ENCODE measurements around the gene LHPP.
"Not testable (repeated sequence)": the region's sequence is repeated elsewhere in the genome, so short reads cannot be mapped to it uniquely, and the experiment has no call there.

GRCh38 chr10:124441694-124442093 lies 19.9 kb upstream of the LHPP start:
- TF ChIP-seq CTCF (IDR thresholded peaks at IDR 0.05; ENCODE audit: insufficient read depth, low read length); POLR2AphosphoS5 (IDR thresholded peaks at IDR 0.05; ENCODE audit: low read depth); SPI1 (IDR thresholded peaks at IDR 0.05; ENCODE audit: borderline replicate concordance, low read depth); REST (IDR thresholded peaks at IDR 0.05; ENCODE audit: insufficient replicate concordance, low read depth); GABPA (IDR thresholded peaks at IDR 0.05; ENCODE audit: low read depth): not testable (repeated sequence)
